ENCODE results near the gene RBM38.

- no peak for TF ChIP-seq EZH2 (optimal IDR thresholded peaks at IDR 0.05; ENCODE audit: low read depth, low read length)
- TF ChIP-seq CTCF (IDR thresholded peaks at IDR 0.05; ENCODE audit: low read length) = peak; percentile 35
Measured at GRCh38 chr20:57353351-57353750, 37.8 kb upstream of the RBM38 start.
